ENCODE measurements around the gene DHX15. TPM values are rescaled to one million over a fixed set of nuclear protein-coding genes. Genes with fewer than 3 reads are reported as not detected.

Gene DHX15
- total RNA-seq, 4 donors from 2014 or later, result 113 to 334 (median 139) TPM

DNA sequence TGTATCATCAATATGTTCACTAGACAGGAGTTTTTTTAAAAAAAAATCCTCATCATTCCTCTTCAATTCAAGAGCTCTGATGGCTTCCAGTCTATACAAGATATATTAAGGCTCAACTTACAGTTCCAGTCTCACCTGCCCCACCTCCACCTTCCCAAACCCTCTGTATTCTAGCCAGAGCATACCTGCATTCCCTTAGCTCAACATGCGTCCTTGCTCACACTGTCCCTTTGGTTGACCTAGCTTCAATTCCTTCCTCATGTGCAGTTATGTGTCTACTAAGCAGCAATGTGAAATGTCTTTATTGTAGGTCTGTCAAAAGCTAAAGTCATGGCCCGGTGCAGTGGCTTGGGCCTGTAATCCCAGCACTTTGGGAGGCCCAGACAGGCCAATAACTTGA is 10.8 kb downstream of the DHX15 start:
- Histone ChIP-seq H3K9me3 (no peaks in the 10 kb centered on the region), H3K4me1 (peaks cover 0 to 7% of the 10 kb centered on the region in 2 donors), H3K36me3 (no peaks in the 10 kb centered on the region), H3K4me3 (no peak overlapping the region), H3K27ac (no peak overlapping the region), H3K27me3 (no peaks in the 10 kb centered on the region)
- intact Hi-C loops (cut with DNase I; ENCODE audit: low total_unique reads), result no loop called here
- no peak for DNase-seq
- TF ChIP-seq, protein P1, sequence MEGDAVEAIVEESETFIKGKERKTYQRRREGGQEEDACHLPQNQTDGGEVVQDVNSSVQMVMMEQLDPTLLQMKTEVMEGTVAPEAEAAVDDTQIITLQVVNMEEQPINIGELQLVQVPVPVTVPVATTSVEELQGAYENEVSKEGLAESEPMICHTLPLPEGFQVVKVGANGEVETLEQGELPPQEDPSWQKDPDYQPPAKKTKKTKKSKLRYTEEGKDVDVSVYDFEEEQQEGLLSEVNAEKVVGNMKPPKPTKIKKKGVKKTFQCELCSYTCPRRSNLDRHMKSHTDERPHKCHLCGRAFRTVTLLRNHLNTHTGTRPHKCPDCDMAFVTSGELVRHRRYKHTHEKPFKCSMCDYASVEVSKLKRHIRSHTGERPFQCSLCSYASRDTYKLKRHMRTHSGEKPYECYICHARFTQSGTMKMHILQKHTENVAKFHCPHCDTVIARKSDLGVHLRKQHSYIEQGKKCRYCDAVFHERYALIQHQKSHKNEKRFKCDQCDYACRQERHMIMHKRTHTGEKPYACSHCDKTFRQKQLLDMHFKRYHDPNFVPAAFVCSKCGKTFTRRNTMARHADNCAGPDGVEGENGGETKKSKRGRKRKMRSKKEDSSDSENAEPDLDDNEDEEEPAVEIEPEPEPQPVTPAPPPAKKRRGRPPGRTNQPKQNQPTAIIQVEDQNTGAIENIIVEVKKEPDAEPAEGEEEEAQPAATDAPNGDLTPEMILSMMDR (IDR thresholded peaks at IDR 0.05), result no peak
- TF ChIP-seq POLR2A (IDR thresholded peaks at IDR 0.05), result no peak

DNA sequence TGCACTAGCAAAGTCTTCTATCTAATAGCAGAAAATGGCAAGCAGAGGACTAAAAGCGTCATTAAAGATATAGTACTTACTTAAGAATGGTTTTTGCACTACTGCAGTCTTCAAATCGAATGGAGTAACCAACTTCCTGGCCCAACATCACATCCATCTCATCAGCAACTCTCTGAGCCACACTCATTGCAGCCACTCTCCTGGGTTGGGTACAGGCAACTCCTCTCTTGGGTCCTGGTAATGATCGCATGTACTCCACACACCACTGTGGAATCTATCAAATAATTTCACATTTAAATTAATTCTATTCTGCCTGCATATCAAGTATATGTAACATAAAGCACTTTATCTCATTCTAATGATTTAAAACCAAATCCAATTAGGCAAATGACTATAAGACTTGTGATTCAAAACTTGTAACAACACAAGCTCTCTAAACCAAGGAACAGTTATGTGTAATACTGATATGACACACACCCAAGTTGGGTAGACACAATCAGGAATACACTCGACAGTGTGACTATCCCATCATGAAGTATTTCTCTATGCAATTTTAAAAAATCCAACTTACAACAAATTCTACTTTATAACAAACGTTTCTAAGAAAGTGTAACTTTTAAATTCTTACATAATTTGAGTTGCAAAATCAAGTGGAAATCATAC is 13.6 kb downstream of the DHX15 start:
- Histone ChIP-seq H3K27ac (no peak overlapping the region), H3K9me3 (no peaks in the 10 kb centered on the region), H3K36me3 (no peaks in the 10 kb centered on the region), H3K4me3 (no peak overlapping the region), H3K4me1 (peaks cover 0 to 7% of the 10 kb centered on the region in 2 donors), H3K27me3 (no peaks in the 10 kb centered on the region)
- no peak for DNase-seq
- no peak for TF ChIP-seq POLR2A (IDR thresholded peaks at IDR 0.05)
- TF ChIP-seq, protein P1 (IDR thresholded peaks at IDR 0.05), result no peak
- intact Hi-C loops (cut with DNase I; ENCODE audit: low total_unique reads), result no loop called here

DNA sequence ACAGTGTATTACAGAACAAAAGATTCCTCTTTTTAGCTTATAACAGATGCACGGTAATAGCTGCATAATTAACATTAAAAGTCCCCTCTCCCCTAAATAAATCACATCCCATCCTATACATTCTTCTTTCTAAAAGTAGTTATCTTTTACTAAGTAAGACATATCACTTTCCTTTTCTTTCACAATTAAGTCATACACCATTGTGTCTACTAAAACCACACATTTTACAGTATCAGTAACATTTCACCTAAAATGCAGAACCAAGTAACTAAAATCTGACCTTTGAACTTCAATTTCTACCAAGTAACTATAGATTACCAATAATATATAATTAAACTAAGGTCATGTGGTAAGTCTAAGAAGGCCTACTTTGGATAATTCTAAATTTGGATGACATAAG is 14.2 kb downstream of the DHX15 start:
- Histone ChIP-seq H3K4me1 (peaks cover 0 to 7% of the 10 kb centered on the region in 2 donors), H3K27me3 (no peaks in the 10 kb centered on the region), H3K27ac (no peak overlapping the region), H3K9me3 (no peaks in the 10 kb centered on the region), H3K4me3 (no peak overlapping the region), H3K36me3 (no peaks in the 10 kb centered on the region)
- no peak for DNase-seq
- no peak for TF ChIP-seq POLR2A (IDR thresholded peaks at IDR 0.05)
- TF ChIP-seq, protein P1 (IDR thresholded peaks at IDR 0.05), result no peak
- intact Hi-C loops (cut with DNase I; ENCODE audit: low total_unique reads), result no loop called here

DNA sequence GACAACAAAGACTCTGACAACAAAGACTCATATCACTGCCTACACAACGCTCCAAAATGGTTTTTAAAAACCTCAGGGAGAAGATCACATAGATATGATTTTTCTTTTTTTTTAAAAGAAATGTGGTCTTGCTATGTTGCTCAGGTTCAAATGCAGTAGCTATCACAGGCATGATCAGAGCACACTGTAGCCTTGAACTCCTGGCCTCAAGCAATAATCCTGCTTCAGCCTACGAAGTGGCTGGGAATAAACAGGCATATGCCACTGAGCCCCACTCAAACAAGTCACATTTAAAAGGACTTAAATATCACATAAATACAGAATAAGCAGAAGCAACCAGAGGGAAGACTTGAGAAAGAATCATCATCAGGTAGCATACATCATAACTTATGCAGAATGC is 14.7 kb downstream of the DHX15 start:
- Histone ChIP-seq H3K27me3 (no peaks in the 10 kb centered on the region), H3K27ac (no peak overlapping the region), H3K9me3 (no peaks in the 10 kb centered on the region), H3K36me3 (no peaks in the 10 kb centered on the region), H3K4me1 (peaks cover 0 to 7% of the 10 kb centered on the region in 2 donors), H3K4me3 (no peak overlapping the region)
- no peak for DNase-seq
- intact Hi-C loops (cut with DNase I; ENCODE audit: low total_unique reads), result no loop called here
- TF ChIP-seq POLR2A (IDR thresholded peaks at IDR 0.05), result no peak
- TF ChIP-seq, protein P1 (IDR thresholded peaks at IDR 0.05), result no peak

DNA sequence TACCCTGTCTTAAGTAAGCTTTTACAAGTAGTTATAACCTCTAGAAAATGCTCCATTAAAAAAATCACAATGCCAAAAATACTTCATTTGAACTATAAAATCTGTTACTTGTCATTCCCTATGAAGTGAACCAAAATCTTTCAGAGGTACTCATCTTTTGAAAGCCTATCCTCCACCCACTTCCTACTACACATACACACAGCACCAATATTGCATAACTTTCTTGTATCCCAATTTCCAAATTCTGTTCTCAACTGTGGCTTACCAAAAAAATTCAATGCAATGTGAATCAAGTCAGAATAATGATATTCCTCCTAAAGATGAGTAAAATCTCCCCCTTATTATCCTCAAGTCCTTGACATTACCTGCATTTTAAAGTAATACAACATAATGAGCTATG is 15.9 kb downstream of the DHX15 start:
- no peak for TF ChIP-seq POLR2A (IDR thresholded peaks at IDR 0.05)
- TF ChIP-seq, protein P1 (IDR thresholded peaks at IDR 0.05), result no peak
- Histone ChIP-seq H3K27ac (no peak overlapping the region), H3K4me3 (no peak overlapping the region), H3K27me3 (no peaks in the 10 kb centered on the region), H3K4me1 (peaks cover 0 to 7% of the 10 kb centered on the region in 2 donors), H3K36me3 (no peaks in the 10 kb centered on the region), H3K9me3 (no peaks in the 10 kb centered on the region)
- no peak for DNase-seq
- intact Hi-C loops (cut with DNase I; ENCODE audit: low total_unique reads), result no loop called here

All from uterus (tissue), 4 donors.